Transverse colon (tissue), 4 donors: Measurements from ENCODE around the gene LYPD3. TPM values are rescaled to one million over a fixed set of nuclear protein-coding genes. Genes with fewer than 3 reads are reported as not detected.

Experiments
- DNase-seq: peaks from one replicate; pipeline ENCODE4 v3.0.0-alpha.2; 2019
- H3K27ac ChIP-seq, 4 donors: fragments of 200-600 bp; sonication (generic); 2 replicates each; pipeline ENCODE4 v1.5.1; 2016 to 2018; ENCODE audit warnings: inconsistent platforms in 4 of 4
- H3K27me3 ChIP-seq: fragments of 200-600 bp; sonication (generic); 2 replicates; pipeline ENCODE4 v1.5.1; 2017; ENCODE audit warnings: inconsistent platforms
- H3K36me3 ChIP-seq, 4 donors: fragments of 200-600 bp; sonication (generic); 2 replicates each; pipeline ENCODE4 v1.5.1; 2017 to 2019; ENCODE audit warnings: inconsistent platforms in 4 of 4
- H3K4me1 ChIP-seq, 4 donors: fragments of 200-600 bp; sonication (generic); 2 replicates each; pipeline ENCODE4 v1.5.1; 2017 to 2020; ENCODE audit warnings: inconsistent platforms in 4 of 4
- H3K4me3 ChIP-seq, 4 donors: fragments of 200-600 bp; sonication (generic); 1 replicate in 1 of 4; 2 replicates in 3 of 4; pipeline versions ENCODE4 v1.5.1 to v1.6.1; 2017 to 2019; ENCODE audit warnings: inconsistent platforms in 4 of 4
- H3K9me3 ChIP-seq, 2 donors: fragments of 200-600 bp; sonication (generic); 2 replicates each; pipeline ENCODE4 v1.5.1; 2017 to 2019; ENCODE audit warnings: inconsistent platforms in 2 of 2
- EP300 ChIP-seq: sonication (generic); formaldehyde crosslinking; IDR thresholded peaks from one replicate; pipeline ENCODE4 v1.6.1; 2017; ENCODE audit warnings: antibody characterized with exemption, low read depth
- POLR2A ChIP-seq: fragments of 450-650 bp; IDR thresholded peaks from one replicate; pipeline ENCODE4 v1.6.1; 2016; ENCODE audit warnings: antibody characterized with exemption, mild to moderate bottlenecking, moderate library complexity
- POLR2AphosphoS5 ChIP-seq, 3 donors: sonication (generic); formaldehyde crosslinking; IDR thresholded peaks; one replicate each; pipeline ENCODE4 v1.6.1; 2016; ENCODE audit warnings: antibody characterized with exemption in 3 of 3
- WGBS, 2 donors: methylation state at CpG; one replicate each; pipeline ENCODE4 v1.1.5; 2018; ENCODE audit warnings: low coverage in 1 of 2; 5-methylcytosine and 5-hydroxymethylcytosine counted together
- in situ Hi-C, 4 donors: fragments of 200-750 bp; cut with MboI; loops; one replicate each; pipeline versions ENCODE4 v1.15.0 to v1.15.1; 2017; ENCODE audit warnings: low sequenced_read_pairs in 3 of 4, low pct_ligation_motif_present in 1 of 4, low pct_unique_long_range_greater_than_20kb in 1 of 4
- intact Hi-C: fragments of 100-400 bp; cut with DNase I; formaldehyde crosslinking; loops from one replicate; pipeline ENCODE4 v1.15.1; 2023; ENCODE audit warnings: low total_unique reads
- total RNA-seq, 4 donors: library from RNA; depleted of rRNA; stranded (reverse); fragments of >200 nt; gene quantifications; one replicate each; pipeline ENCODE4 v1.1.0, GENCODE V29; 2016
- TF ChIP-seq, protein P1 (sequence below), 5 experiments: fragments of 200-600 bp in 3 of 5; fragments of 450-650 bp in 2 of 5; sonication (generic) in 3 of 5; IDR thresholded peaks; 1 replicate in 2 of 5; 2 replicates in 3 of 5; pipeline ENCODE4 v1.5.1; 2016 to 2017; ENCODE audit warnings: antibody characterized with exemption in 5 of 5, inconsistent platforms in 3 of 5, mild to moderate bottlenecking in 2 of 5, moderate library complexity in 1 of 5

LYPD3 gene
- total RNA-seq, 4 donors from 2014 or later, result 2.2 TPM; not detected in 3

DNA sequence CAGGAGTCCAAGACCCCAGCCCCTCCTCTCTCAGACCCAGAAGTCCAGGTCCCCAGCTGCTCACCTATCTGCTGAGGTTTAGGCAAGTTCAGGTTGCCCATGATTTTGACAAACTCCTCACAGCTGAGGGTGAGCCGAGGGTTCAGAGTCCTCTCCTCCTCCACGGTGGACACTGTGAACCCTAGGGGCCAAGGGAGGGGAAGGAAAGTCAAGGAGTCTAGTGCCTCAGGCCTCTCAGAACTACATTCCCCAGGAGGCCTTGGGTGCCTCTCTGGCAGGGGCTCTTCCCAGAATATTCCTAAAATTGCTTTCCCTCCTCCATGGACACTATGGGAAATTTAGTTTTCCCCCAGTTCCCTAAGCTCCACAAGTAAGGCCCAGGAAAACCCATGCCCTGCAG is 42.5 kb upstream of the LYPD3 start:
- Histone ChIP-seq H3K4me3 (no peak overlapping the region), H3K27ac (no peak overlapping the region), H3K27me3 (no peaks in the 10 kb centered on the region), H3K36me3 (peaks cover 0 to 24% (median 8%) of the 10 kb centered on the region in 4 donors), H3K4me1 (peaks cover 8 to 16% (median 12%) of the 10 kb centered on the region in 4 donors), H3K9me3 (no peaks in the 10 kb centered on the region)
- TF ChIP-seq POLR2AphosphoS5 (IDR thresholded peaks at IDR 0.05) (no peak), EP300 (no peak), POLR2A (no peak)
- TF ChIP-seq, protein P1, sequence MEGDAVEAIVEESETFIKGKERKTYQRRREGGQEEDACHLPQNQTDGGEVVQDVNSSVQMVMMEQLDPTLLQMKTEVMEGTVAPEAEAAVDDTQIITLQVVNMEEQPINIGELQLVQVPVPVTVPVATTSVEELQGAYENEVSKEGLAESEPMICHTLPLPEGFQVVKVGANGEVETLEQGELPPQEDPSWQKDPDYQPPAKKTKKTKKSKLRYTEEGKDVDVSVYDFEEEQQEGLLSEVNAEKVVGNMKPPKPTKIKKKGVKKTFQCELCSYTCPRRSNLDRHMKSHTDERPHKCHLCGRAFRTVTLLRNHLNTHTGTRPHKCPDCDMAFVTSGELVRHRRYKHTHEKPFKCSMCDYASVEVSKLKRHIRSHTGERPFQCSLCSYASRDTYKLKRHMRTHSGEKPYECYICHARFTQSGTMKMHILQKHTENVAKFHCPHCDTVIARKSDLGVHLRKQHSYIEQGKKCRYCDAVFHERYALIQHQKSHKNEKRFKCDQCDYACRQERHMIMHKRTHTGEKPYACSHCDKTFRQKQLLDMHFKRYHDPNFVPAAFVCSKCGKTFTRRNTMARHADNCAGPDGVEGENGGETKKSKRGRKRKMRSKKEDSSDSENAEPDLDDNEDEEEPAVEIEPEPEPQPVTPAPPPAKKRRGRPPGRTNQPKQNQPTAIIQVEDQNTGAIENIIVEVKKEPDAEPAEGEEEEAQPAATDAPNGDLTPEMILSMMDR (IDR thresholded peaks at IDR 0.05), result no peak
- WGBS, 2 donors, result no CpG with 5 or more reads among the region's 2 CpGs
- in situ Hi-C loops (no loop called here), intact Hi-C loops (no loop called here)
- DNase-seq, result no peak

DNA sequence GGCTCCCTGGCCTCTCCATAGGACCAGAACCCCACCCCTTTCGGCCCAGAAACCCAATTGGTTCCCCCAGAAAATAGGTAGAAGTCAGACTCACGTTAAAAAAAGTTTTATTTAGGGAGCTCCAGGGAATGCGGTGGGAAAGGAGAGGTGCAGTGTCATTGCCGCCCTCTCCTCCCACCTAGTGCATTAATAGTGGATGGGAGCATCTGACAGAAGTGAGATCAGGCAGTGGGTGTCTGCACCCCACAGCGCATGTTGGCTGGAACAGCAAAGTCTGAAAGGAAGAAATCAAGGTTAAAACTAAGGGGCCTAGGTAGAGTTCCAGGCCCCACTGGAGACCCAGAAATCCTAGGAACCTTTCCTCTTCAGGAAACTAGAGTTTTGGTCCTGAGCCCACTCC is 41.2 kb upstream of the LYPD3 start:
- TF ChIP-seq POLR2A, result no peak
- Histone ChIP-seq H3K36me3 (peaks cover 0 to 24% (median 8%) of the 10 kb centered on the region in 4 donors), H3K4me1 (peaks cover 9 to 22% (median 14%) of the 10 kb centered on the region in 4 donors), H3K9me3 (no peaks in the 10 kb centered on the region), H3K27me3 (no peaks in the 10 kb centered on the region), H3K4me3 (no peak overlapping the region), H3K27ac (no peak overlapping the region)
- in situ Hi-C loops, result no loop called here
- no peak for DNase-seq
- intact Hi-C loops, result no loop called here
- 86 to 93% methylated on average over 4 to 5 of the region's 5 CpGs for WGBS, 2 donors

DNA sequence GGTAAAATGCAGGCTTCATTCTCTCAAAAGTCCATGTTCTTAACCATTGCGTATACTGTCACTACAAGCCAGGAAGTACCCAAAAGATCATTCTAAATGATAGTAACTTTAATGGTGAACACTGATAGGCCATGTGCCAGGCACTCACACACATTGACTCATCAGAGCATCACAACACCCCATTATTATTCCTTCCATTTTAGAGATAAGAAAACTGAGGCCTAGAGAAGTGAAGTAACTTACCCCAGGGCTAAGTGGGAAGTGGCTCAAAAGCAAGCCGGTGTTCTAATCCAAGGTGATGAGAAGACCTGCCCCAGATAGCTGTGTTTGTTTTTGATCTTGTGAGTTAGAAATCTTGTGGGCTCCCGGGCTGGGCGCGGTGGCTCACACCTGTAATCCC is 40.5 kb upstream of the LYPD3 start:
- Histone ChIP-seq H3K36me3 (peaks cover 0 to 21% (median 8%) of the 10 kb centered on the region in 4 donors), H3K9me3 (no peaks in the 10 kb centered on the region), H3K4me1 (peaks cover 9 to 22% (median 15%) of the 10 kb centered on the region in 4 donors), H3K27ac (no peak overlapping the region), H3K4me3 (no peak overlapping the region), H3K27me3 (no peaks in the 10 kb centered on the region)
- DNase-seq, result no peak
- TF ChIP-seq POLR2AphosphoS5 (IDR thresholded peaks at IDR 0.05) (no peak), EP300 (no peak), POLR2A (no peak)
- TF ChIP-seq, protein P1 (IDR thresholded peaks at IDR 0.05), result no peak
- WGBS, 2 donors, result 98 to 100% methylated on average over 5 of the region's 5 CpGs
- intact Hi-C loops, result no loop called here
- in situ Hi-C loops, result no loop called here

DNA sequence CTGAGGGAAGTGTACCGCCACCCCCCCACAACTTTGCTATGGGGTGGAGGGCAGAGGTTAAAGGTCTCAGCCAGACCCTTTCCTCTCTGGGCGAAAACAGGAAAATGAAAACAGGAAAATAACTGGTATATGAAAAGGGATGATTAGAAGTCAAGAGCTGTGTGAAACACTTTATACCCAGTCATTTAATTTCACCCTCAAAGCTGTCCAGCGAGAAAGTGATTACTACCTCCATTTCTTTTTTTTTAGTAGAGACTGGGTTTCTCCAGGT is 39.7 kb upstream of the LYPD3 start:
- 69 to 85% methylated on average over 3 of the region's 3 CpGs for WGBS, 2 donors
- in situ Hi-C loops, result no loop called here
- Histone ChIP-seq H3K27ac (peak overlapping the region; percentile 85 to 93 (median 90)), H3K4me3 (peak overlapping the region in 1 of 4 donors; percentile 70), H3K36me3 (peaks cover 0 to 18% (median 7%) of the 10 kb centered on the region in 4 donors), H3K9me3 (no peaks in the 10 kb centered on the region), H3K27me3 (no peaks in the 10 kb centered on the region), H3K4me1 (peaks cover 9 to 22% (median 15%) of the 10 kb centered on the region in 4 donors)
- intact Hi-C loops, result no loop called here
- DNase-seq, result no peak
- TF ChIP-seq EP300 (no peak), POLR2A (no peak), POLR2AphosphoS5 (IDR thresholded peaks at IDR 0.05) (no peak)
- TF ChIP-seq, protein P1 (IDR thresholded peaks at IDR 0.05), result no peak
